B cell (primary cell): Measurements from ENCODE around the gene USP6.
"Not testable (repeated sequence)": the region's sequence is repeated elsewhere in the genome, so short reads cannot be mapped to it uniquely, and the experiment has no call there.

Source experiments
- CTCF ChIP-seq: fragments of 200-600 bp; IDR thresholded peaks from one replicate; pipeline ENCODE4 v1.8.0; 2022; ENCODE audit warnings: antibody characterized with exemption, mild to moderate bottlenecking
- EZH2 ChIP-seq: IDR thresholded peaks from 2 replicates; pipeline ENCODE4 v1.6.1; 2012; ENCODE audit warnings: borderline replicate concordance, low read depth, mild to moderate bottlenecking, moderate library complexity, low read length; ENCODE audit not compliant: insufficient read depth, poor library complexity, severe bottlenecking

- TF ChIP-seq CTCF, EZH2: not testable (repeated sequence)
Observed at GRCh38 chr17:5077275-5077674, 38.6 kb upstream of the USP6 start.
